Parathyroid adenoma (tissue), 2 donors: ENCODE data around the gene PRDM8.

Source experiments
- H2AFZ ChIP-seq: fragments of 300-600 bp; sonication (generic); one replicate; pipeline ENCODE4 v1.7.0; 2017; ENCODE audit warnings: antibody characterized with exemption, mild to moderate bottlenecking
- H3K27ac ChIP-seq: fragments of 300-600 bp; sonication (generic); one replicate; pipeline ENCODE4 v1.7.0; 2017
- H3K27me3 ChIP-seq: fragments of 300-600 bp; sonication (generic); one replicate; pipeline ENCODE4 v1.7.0; 2017; ENCODE audit warnings: low read length; ENCODE audit not compliant: control insufficient read depth, insufficient read depth
- H3K36me3 ChIP-seq: fragments of 300-600 bp; sonication (generic); one replicate; pipeline ENCODE4 v1.7.0; 2017; ENCODE audit warnings: low read length; ENCODE audit not compliant: control insufficient read depth, insufficient read depth
- H3K4me1 ChIP-seq: fragments of 300-600 bp; sonication (generic); one replicate; pipeline ENCODE4 v1.7.0; 2017; ENCODE audit warnings: control low read depth
- H3K4me2 ChIP-seq: fragments of 300-600 bp; sonication (generic); one replicate; pipeline ENCODE4 v1.7.0; 2017; ENCODE audit warnings: low read length
- H3K4me3 ChIP-seq: fragments of 300-600 bp; sonication (generic); one replicate; pipeline ENCODE4 v1.7.0; 2017; ENCODE audit warnings: low read depth, low read length
- H3K79me2 ChIP-seq: fragments of 300-600 bp; sonication (generic); one replicate; pipeline ENCODE4 v1.7.0; 2017; ENCODE audit warnings: control low read depth
- H3K9ac ChIP-seq: fragments of 300-600 bp; sonication (generic); one replicate; pipeline ENCODE4 v1.7.0; 2017; ENCODE audit warnings: mild to moderate bottlenecking
- H3K9me3 ChIP-seq: fragments of 300-600 bp; sonication (generic); one replicate; pipeline ENCODE4 v1.7.0; 2017; ENCODE audit warnings: low read length; ENCODE audit not compliant: control insufficient read depth
- CTCF ChIP-seq: fragments of 300-600 bp; sonication (generic); IDR thresholded peaks from one replicate; pipeline ENCODE4 v1.7.0; 2017; ENCODE audit warnings: antibody characterized with exemption, mild to moderate bottlenecking
- donor health status: primary hyperparathyroidism.

PRDM8 gene

GRCh38 chr4:80228460-80228859, 31.2 kb downstream of the PRDM8 start:
- Histone ChIP-seq H2AFZ (no peak overlapping the region), H3K79me2 (no peaks in the 10 kb centered on the region), H3K4me1 (no peaks in the 10 kb centered on the region), H3K36me3 (no peaks in the 10 kb centered on the region), H3K4me2 (no peak overlapping the region), H3K4me3 (no peak overlapping the region), H3K27me3 (no peaks in the 10 kb centered on the region), H3K9ac (no peak overlapping the region), H3K27ac (no peak overlapping the region), H3K9me3 (no peaks in the 10 kb centered on the region)
- no peak for TF ChIP-seq CTCF

- no peaks in the 10 kb centered on the region for H3K9me3 ChIP-seq
- no peak overlapping the region for H3K4me2 ChIP-seq
- H3K4me3 ChIP-seq = no peak overlapping the region
- H3K36me3 ChIP-seq = no peaks in the 10 kb centered on the region
- TF ChIP-seq CTCF = no peak
- no peak overlapping the region for H2AFZ ChIP-seq
- H3K27me3 ChIP-seq = no peaks in the 10 kb centered on the region
- H3K9ac ChIP-seq = no peak overlapping the region
- no peaks in the 10 kb centered on the region for H3K79me2 ChIP-seq
- H3K27ac ChIP-seq = no peak overlapping the region
- no peaks in the 10 kb centered on the region for H3K4me1 ChIP-seq
Observed at GRCh38 chr4:80229128-80229527, 31.8 kb downstream of the PRDM8 start.

- Histone ChIP-seq H3K79me2 (no peaks in the 10 kb centered on the region), H3K4me2 (no peak overlapping the region), H3K27ac (no peak overlapping the region), H3K4me1 (no peaks in the 10 kb centered on the region), H3K9me3 (no peaks in the 10 kb centered on the region), H3K36me3 (no peaks in the 10 kb centered on the region), H3K27me3 (no peaks in the 10 kb centered on the region), H3K4me3 (no peak overlapping the region), H2AFZ (no peak overlapping the region), H3K9ac (no peak overlapping the region)
- no peak for TF ChIP-seq CTCF
Observed at GRCh38 chr4:80229590-80229989, 32.3 kb downstream of the PRDM8 start.

GRCh38 chr4:80231180-80231579, 33.9 kb downstream of the PRDM8 start:
- Histone ChIP-seq H3K27ac (no peak overlapping the region), H3K36me3 (no peaks in the 10 kb centered on the region), H3K27me3 (no peaks in the 10 kb centered on the region), H2AFZ (no peak overlapping the region), H3K4me1 (no peaks in the 10 kb centered on the region), H3K9me3 (no peaks in the 10 kb centered on the region), H3K79me2 (no peaks in the 10 kb centered on the region), H3K4me2 (no peak overlapping the region), H3K4me3 (no peak overlapping the region), H3K9ac (no peak overlapping the region)
- no peak for TF ChIP-seq CTCF

- H3K4me3 ChIP-seq = no peak overlapping the region
- no peaks in the 10 kb centered on the region for H3K79me2 ChIP-seq
- H3K36me3 ChIP-seq = no peaks in the 10 kb centered on the region
- H3K27me3 ChIP-seq = no peaks in the 10 kb centered on the region
- no peaks in the 10 kb centered on the region for H3K4me1 ChIP-seq
- no peak overlapping the region for H3K27ac ChIP-seq
- H2AFZ ChIP-seq = no peak overlapping the region
- H3K9me3 ChIP-seq = no peaks in the 10 kb centered on the region
- TF ChIP-seq CTCF = no peak
- H3K9ac ChIP-seq = no peak overlapping the region
- H3K4me2 ChIP-seq = no peak overlapping the region
Observed at GRCh38 chr4:80232707-80233370, 35.5 kb downstream of the PRDM8 start.
